Transverse colon (tissue), 4 donors: ENCODE data around the gene CCDC12. TPM values are rescaled to one million over a fixed set of nuclear protein-coding genes. Genes with fewer than 3 reads are reported as not detected.

Source experiments
- DNase-seq: peaks from one replicate; pipeline ENCODE4 v3.0.0-alpha.2; 2019
- H3K27ac ChIP-seq, 4 donors: fragments of 200-600 bp; sonication (generic); 2 replicates each; pipeline ENCODE4 v1.5.1; 2016 to 2018; ENCODE audit warnings: inconsistent platforms in 4 of 4
- H3K27me3 ChIP-seq: fragments of 200-600 bp; sonication (generic); 2 replicates; pipeline ENCODE4 v1.5.1; 2017; ENCODE audit warnings: inconsistent platforms
- H3K36me3 ChIP-seq, 4 donors: fragments of 200-600 bp; sonication (generic); 2 replicates each; pipeline ENCODE4 v1.5.1; 2017 to 2019; ENCODE audit warnings: inconsistent platforms in 4 of 4
- H3K4me1 ChIP-seq, 4 donors: fragments of 200-600 bp; sonication (generic); 2 replicates each; pipeline ENCODE4 v1.5.1; 2017 to 2020; ENCODE audit warnings: inconsistent platforms in 4 of 4
- H3K4me3 ChIP-seq, 4 donors: fragments of 200-600 bp; sonication (generic); 1 replicate in 1 of 4; 2 replicates in 3 of 4; pipeline versions ENCODE4 v1.5.1 to v1.6.1; 2017 to 2019; ENCODE audit warnings: inconsistent platforms in 4 of 4
- H3K9me3 ChIP-seq, 2 donors: fragments of 200-600 bp; sonication (generic); 2 replicates each; pipeline ENCODE4 v1.5.1; 2017 to 2019; ENCODE audit warnings: inconsistent platforms in 2 of 2
- EP300 ChIP-seq: sonication (generic); formaldehyde crosslinking; IDR thresholded peaks from one replicate; pipeline ENCODE4 v1.6.1; 2017; ENCODE audit warnings: antibody characterized with exemption, low read depth
- POLR2A ChIP-seq: fragments of 450-650 bp; IDR thresholded peaks from one replicate; pipeline ENCODE4 v1.6.1; 2016; ENCODE audit warnings: antibody characterized with exemption, mild to moderate bottlenecking, moderate library complexity
- POLR2AphosphoS5 ChIP-seq, 3 donors: sonication (generic); formaldehyde crosslinking; IDR thresholded peaks; one replicate each; pipeline ENCODE4 v1.6.1; 2016; ENCODE audit warnings: antibody characterized with exemption in 3 of 3
- WGBS, 2 donors: methylation state at CpG; one replicate each; pipeline ENCODE4 v1.1.5; 2018; ENCODE audit warnings: low coverage in 1 of 2; 5-methylcytosine and 5-hydroxymethylcytosine counted together
- in situ Hi-C, 4 donors: fragments of 200-750 bp; cut with MboI; loops; one replicate each; pipeline versions ENCODE4 v1.15.0 to v1.15.1; 2017; ENCODE audit warnings: low sequenced_read_pairs in 3 of 4, low pct_ligation_motif_present in 1 of 4, low pct_unique_long_range_greater_than_20kb in 1 of 4
- intact Hi-C: fragments of 100-400 bp; cut with DNase I; formaldehyde crosslinking; loops from one replicate; pipeline ENCODE4 v1.15.1; 2023; ENCODE audit warnings: low total_unique reads
- total RNA-seq, 4 donors: library from RNA; depleted of rRNA; stranded (reverse); fragments of >200 nt; gene quantifications; one replicate each; pipeline ENCODE4 v1.1.0, GENCODE V29; 2016
- TF ChIP-seq, protein P1 (sequence below), 5 experiments: fragments of 200-600 bp in 3 of 5; fragments of 450-650 bp in 2 of 5; sonication (generic) in 3 of 5; IDR thresholded peaks; 1 replicate in 2 of 5; 2 replicates in 3 of 5; pipeline ENCODE4 v1.5.1; 2016 to 2017; ENCODE audit warnings: antibody characterized with exemption in 5 of 5, inconsistent platforms in 3 of 5, mild to moderate bottlenecking in 2 of 5, moderate library complexity in 1 of 5

Gene CCDC12
- total RNA-seq, 4 donors from 2014 or later = 50.1 to 72.9 (median 53.0) TPM

DNA sequence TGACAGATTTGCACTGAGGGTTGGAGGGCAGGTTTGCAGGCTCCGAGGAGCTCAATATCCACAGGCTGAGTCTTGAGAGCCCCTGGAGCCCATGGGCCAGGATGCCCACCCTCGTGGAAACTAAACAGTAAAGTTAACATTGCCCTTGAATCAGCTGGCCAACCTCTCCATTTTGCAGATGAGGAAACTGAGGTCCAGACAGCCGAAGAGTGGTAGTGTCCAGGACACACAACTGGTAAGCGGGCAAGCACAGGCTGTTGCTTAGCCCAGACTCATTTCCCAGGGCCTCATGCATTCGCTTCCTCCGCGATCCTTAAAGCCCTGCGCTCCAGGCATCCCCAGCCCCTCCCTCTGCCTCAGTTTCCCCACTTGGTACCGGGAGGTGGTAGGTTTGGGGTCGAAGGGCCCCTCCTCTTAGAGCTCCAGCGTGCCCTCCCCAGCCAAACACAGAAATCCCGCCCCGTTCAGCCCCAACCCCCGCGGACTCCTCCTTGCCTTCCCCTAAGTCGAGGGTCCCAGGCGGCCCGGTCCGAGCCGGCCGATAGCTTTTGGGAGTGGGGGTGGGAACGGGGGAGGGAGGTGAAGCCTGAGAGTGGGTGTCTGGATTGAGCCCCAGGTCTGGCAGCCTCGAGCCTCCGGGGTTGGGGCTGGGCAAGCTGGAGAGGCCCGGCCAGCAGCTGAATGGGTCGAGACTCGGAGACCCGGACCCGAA lies 95.5 kb downstream of the CCDC12 start:
- peaks cover 0 to 33% (median 25%) of the 10 kb centered on the region in 4 donors for H3K4me1 ChIP-seq
- H3K9me3 ChIP-seq = no peaks in the 10 kb centered on the region
- no peak for TF ChIP-seq POLR2A
- TF ChIP-seq POLR2AphosphoS5 (IDR thresholded peaks at IDR 0.05) = no peak
- TF ChIP-seq EP300 = no peak
- TF ChIP-seq, protein P1, sequence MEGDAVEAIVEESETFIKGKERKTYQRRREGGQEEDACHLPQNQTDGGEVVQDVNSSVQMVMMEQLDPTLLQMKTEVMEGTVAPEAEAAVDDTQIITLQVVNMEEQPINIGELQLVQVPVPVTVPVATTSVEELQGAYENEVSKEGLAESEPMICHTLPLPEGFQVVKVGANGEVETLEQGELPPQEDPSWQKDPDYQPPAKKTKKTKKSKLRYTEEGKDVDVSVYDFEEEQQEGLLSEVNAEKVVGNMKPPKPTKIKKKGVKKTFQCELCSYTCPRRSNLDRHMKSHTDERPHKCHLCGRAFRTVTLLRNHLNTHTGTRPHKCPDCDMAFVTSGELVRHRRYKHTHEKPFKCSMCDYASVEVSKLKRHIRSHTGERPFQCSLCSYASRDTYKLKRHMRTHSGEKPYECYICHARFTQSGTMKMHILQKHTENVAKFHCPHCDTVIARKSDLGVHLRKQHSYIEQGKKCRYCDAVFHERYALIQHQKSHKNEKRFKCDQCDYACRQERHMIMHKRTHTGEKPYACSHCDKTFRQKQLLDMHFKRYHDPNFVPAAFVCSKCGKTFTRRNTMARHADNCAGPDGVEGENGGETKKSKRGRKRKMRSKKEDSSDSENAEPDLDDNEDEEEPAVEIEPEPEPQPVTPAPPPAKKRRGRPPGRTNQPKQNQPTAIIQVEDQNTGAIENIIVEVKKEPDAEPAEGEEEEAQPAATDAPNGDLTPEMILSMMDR (IDR thresholded peaks at IDR 0.05) = no peak
- peaks cover 52% of the 10 kb centered on the region for H3K27me3 ChIP-seq
- peak overlapping the region; percentile 71 to 88 (median 78) for H3K27ac ChIP-seq
- H3K4me3 ChIP-seq = peak overlapping the region; percentile 45 to 73 (median 52)
- in situ Hi-C loops (no loop called here), intact Hi-C loops (no loop called here)
- 36 to 55% methylated on average over 5 to 28 of the region's 29 CpGs for WGBS, 2 donors
- no peak for DNase-seq
- H3K36me3 ChIP-seq = no peaks in the 10 kb centered on the region

DNA sequence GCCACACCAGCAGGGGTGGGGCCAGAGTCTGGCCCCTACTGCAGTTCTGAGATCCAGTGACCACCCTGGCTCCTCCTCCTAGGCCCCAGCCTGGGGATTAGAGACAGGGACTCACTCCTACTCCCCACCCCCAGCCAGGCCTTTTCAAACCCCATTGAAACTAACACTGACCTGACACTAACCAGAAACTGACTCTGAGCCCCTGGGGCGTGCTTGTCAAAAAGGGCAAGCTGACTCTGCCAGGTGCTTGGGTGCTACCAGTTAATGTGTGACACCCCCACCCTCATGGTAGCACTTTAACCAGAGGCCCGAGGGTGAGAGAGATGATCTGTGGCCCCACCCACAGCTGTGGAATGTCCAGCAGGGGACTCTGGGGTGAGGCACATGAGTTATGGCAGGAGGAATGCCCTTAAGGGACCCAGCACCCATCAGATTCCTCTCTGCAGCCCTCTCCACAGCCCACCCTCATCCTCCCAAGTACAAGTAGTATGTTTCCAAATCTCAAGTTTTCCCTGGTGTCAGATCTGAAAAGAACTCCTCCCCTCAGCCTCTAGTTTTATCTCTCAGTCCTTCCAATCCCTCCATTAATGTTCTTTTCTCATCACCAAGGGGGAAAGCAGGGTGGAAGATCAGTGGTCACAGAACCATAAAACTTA lies 97.6 kb downstream of the CCDC12 start:
- DNase-seq = no peak
- WGBS, 2 donors = 61% methylated on average over 2 of the region's 2 CpGs; no CpG with 5 or more reads in 1 of the 2 donors
- Histone ChIP-seq H3K27ac (peak overlapping the region in 1 of 4 donors; percentile 35), H3K4me3 (no peak overlapping the region), H3K9me3 (no peaks in the 10 kb centered on the region), H3K36me3 (no peaks in the 10 kb centered on the region), H3K27me3 (peaks cover 41% of the 10 kb centered on the region), H3K4me1 (peaks cover 4 to 40% (median 28%) of the 10 kb centered on the region in 4 donors)
- TF ChIP-seq, protein P1 (IDR thresholded peaks at IDR 0.05) = no peak
- TF ChIP-seq EP300 = no peak
- TF ChIP-seq POLR2A = no peak
- TF ChIP-seq POLR2AphosphoS5 (IDR thresholded peaks at IDR 0.05) = no peak
- intact Hi-C loops (no loop called here), in situ Hi-C loops (no loop called here)

DNA sequence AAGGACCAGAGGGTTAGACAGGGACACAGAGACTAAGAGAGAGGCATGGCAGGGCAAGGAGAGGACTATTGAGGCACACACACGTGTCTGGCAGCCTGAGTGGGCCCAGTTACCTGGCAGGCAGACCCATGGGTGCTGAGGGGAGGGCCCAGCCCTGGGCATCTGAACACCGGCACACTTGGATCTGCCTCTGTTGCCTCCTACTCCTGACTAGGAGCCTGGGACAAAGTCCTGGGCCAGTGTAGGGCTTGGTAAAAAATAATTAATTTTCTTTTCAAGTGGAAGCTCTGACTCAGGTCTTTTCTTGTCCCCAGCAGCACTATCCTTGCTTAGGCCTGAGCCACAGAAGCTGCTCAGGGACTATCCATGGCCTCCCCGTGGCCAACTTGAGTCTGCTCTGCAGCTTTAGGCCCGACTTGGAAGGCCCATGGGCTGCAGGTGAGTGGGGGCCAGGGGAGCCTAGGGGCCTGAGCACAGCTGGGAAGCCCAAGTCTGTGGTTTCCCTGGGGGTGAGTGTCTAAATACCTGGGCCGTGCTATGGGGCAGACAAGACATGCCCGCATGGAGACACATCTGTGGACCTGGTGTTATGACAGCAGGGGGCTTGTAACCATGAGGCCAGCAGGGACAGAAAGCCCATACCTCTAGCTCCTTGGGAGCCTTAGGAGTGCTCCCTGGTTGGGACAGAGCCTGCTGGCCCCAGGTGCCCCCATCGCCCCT lies 99.0 kb downstream of the CCDC12 start, which contains the start of gene PTH1R:
TSS of gene PTH1R (plus strand) at position 316 of the 720 bp plus-strand sequence. CDS start 5,839 bp downstream, outside the sequence.
- no peak for TF ChIP-seq POLR2AphosphoS5 (IDR thresholded peaks at IDR 0.05)
- no peak for TF ChIP-seq EP300
- TF ChIP-seq, protein P1 (IDR thresholded peaks at IDR 0.05) = no peak
- no peak for TF ChIP-seq POLR2A
- no peak for DNase-seq
- Histone ChIP-seq H3K4me1 (peaks cover 4 to 37% (median 22%) of the 10 kb centered on the region in 4 donors), H3K36me3 (no peaks in the 10 kb centered on the region), H3K9me3 (no peaks in the 10 kb centered on the region), H3K4me3 (no peak within 1 kb of the TSS), H3K27me3 (peaks cover 28% of the 10 kb centered on the region), H3K27ac (no peak within 1 kb of the TSS)
- 80% methylated on average over 1 to 7 of the region's 7 CpGs for WGBS, 2 donors
- in situ Hi-C loops = no loop called here
- intact Hi-C loops = no loop called here
